GM23338 (cell line): Measurements from ENCODE around the gene LAGE3. TPM values are rescaled to one million over a fixed set of nuclear protein-coding genes. Genes with fewer than 3 reads are reported as not detected.

Experiments
- ATAC-seq: fragments of 200-7000 bp; cut with Tn5 transposase; 3 replicates; pipeline ENCODE4 v1.9.1; 2020
- DNase-seq: peaks from one replicate; pipeline ENCODE4 v3.0.0-alpha.2; 2015; ENCODE audit warnings: low spot score
- H2AFZ ChIP-seq: fragments of 200-600 bp; sonication (generic); 2 replicates; pipeline ENCODE4 v1.8.0; 2016; ENCODE audit warnings: antibody characterized with exemption, mild to moderate bottlenecking, moderate library complexity
- H3F3A ChIP-seq: fragments of 200-600 bp; sonication (generic); replicated peaks from 2 replicates; pipeline ENCODE4 v1.8.0; 2017; ENCODE audit warnings: antibody characterized with exemption, mixed run types, low read depth
- H3K27ac ChIP-seq: fragments of 200-600 bp; sonication (generic); 2 replicates; pipeline ENCODE4 v1.6.1; 2016; ENCODE audit warnings: low read depth
- H3K27me3 ChIP-seq: fragments of 200-600 bp; sonication (generic); 2 replicates; pipeline ENCODE4 v1.8.0; 2016; ENCODE audit warnings: mild to moderate bottlenecking, mixed run types, moderate library complexity; ENCODE audit not compliant: insufficient read depth
- H3K36me3 ChIP-seq: fragments of 200-600 bp; sonication (generic); 2 replicates; pipeline ENCODE4 v1.8.0; 2016; ENCODE audit warnings: mild to moderate bottlenecking; ENCODE audit not compliant: insufficient read depth
- H3K4me1 ChIP-seq: fragments of 200-600 bp; sonication (generic); 2 replicates; pipeline ENCODE4 v1.8.0; 2016; ENCODE audit warnings: mild to moderate bottlenecking, moderate library complexity; ENCODE audit not compliant: insufficient read depth
- H3K4me2 ChIP-seq: fragments of 200-600 bp; sonication (generic); 2 replicates; pipeline ENCODE4 v1.7.1; 2017; ENCODE audit warnings: mixed run types
- H3K4me3 ChIP-seq: fragments of 200-600 bp; sonication (generic); 2 replicates; pipeline ENCODE4 v1.6.1; 2016; ENCODE audit warnings: mixed run types
- H3K79me2 ChIP-seq: fragments of 200-600 bp; sonication (generic); replicated peaks from 2 replicates; pipeline ENCODE4 v1.8.0; 2017; ENCODE audit warnings: mild to moderate bottlenecking; ENCODE audit not compliant: insufficient read depth
- H3K9me2 ChIP-seq: fragments of 200-600 bp; sonication (generic); 2 replicates; pipeline ENCODE4 v1.8.0; 2017; ENCODE audit not compliant: insufficient read depth
- H4K20me1 ChIP-seq: fragments of 200-600 bp; sonication (generic); replicated peaks from 2 replicates; pipeline ENCODE4 v1.8.0; 2017; ENCODE audit warnings: mild to moderate bottlenecking; ENCODE audit not compliant: insufficient read depth
- H3K27ac Mint-ChIP-seq: 2 replicates; pipeline ENCODE4 v1.8.0; 2020; ENCODE audit warnings: inconsistent platforms, mild to moderate bottlenecking, moderate library complexity, mixed read lengths
- H3K27me3 Mint-ChIP-seq: 3 replicates; pipeline ENCODE4 v1.8.0; 2022; ENCODE audit warnings: low read depth, mild to moderate bottlenecking, moderate library complexity, mixed read lengths, inconsistent platforms; ENCODE audit not compliant: insufficient read depth, poor library complexity
- H3K36me3 Mint-ChIP-seq: 3 replicates; pipeline ENCODE4 v1.8.0; 2021; ENCODE audit warnings: low read depth, mild to moderate bottlenecking, inconsistent platforms, moderate library complexity, mixed read lengths
- H3K4me1 Mint-ChIP-seq: 3 replicates; pipeline ENCODE4 v1.8.0; 2020; ENCODE audit warnings: mild to moderate bottlenecking, inconsistent platforms, mixed read lengths
- H3K4me3 Mint-ChIP-seq: 3 replicates; pipeline ENCODE4 v1.8.0; 2021; ENCODE audit warnings: moderate library complexity, mild to moderate bottlenecking, inconsistent platforms, mixed read lengths
- H3K9me3 Mint-ChIP-seq: 3 replicates; pipeline ENCODE4 v1.8.0; 2020; ENCODE audit warnings: moderate library complexity, mild to moderate bottlenecking, inconsistent platforms, mixed read lengths
- CREB1 ChIP-seq: fragments of 250-450 bp; sonication (Bioruptor Pico); IDR thresholded peaks from 2 replicates; pipeline ENCODE4 v1.5.0; 2020; ENCODE audit warnings: low read depth, mild to moderate bottlenecking, moderate library complexity
- EZH2 ChIP-seq: fragments of 200-600 bp; sonication (generic); IDR thresholded peaks from one replicate; pipeline ENCODE4 v1.8.0; 2017; ENCODE audit warnings: antibody characterized with exemption, mild to moderate bottlenecking, low read depth; ENCODE audit not compliant: unreplicated experiment
- EZH2phosphoT487 ChIP-seq: fragments of 200-600 bp; sonication (generic); IDR thresholded peaks from one replicate; pipeline ENCODE4 v1.8.1; 2018; ENCODE audit warnings: antibody characterized with exemption; ENCODE audit not compliant: unreplicated experiment
- JUNB ChIP-seq: IDR thresholded peaks from one replicate; pipeline ENCODE4 v1.6.1; 2016; ENCODE audit warnings: antibody characterized with exemption; ENCODE audit not compliant: unreplicated experiment
- NANOG ChIP-seq: IDR thresholded peaks from 2 replicates; pipeline ENCODE4 v1.6.1; 2016; ENCODE audit warnings: antibody characterized with exemption, borderline replicate concordance
- STAT1 ChIP-seq: IDR thresholded peaks from one replicate; pipeline ENCODE4 v1.6.1; 2016; ENCODE audit warnings: antibody characterized with exemption; ENCODE audit not compliant: unreplicated experiment
- ZNF114 ChIP-seq: fragments of 250-450 bp; sonication (Bioruptor Pico); IDR thresholded peaks from 2 replicates; pipeline ENCODE4 v1.5.0; 2020; ENCODE audit warnings: mild to moderate bottlenecking, moderate library complexity
- ZNF331 ChIP-seq: fragments of 250-450 bp; sonication (Bioruptor Pico); IDR thresholded peaks from 2 replicates; pipeline ENCODE4 v1.5.0; 2020; ENCODE audit warnings: low read depth, mild to moderate bottlenecking, moderate library complexity
- polyA plus RNA-seq: library from polyadenylated mRNA; unstranded; fragments of >200 nt; fragmentation: Nextera tagmentation; extraction: Ambion mirVana; gene quantifications from 2 replicates; pipeline ENCODE4 v1.2.1, GENCODE V29; 2016
- total RNA-seq: library from RNA; depleted of rRNA; stranded (reverse); fragments of >200 nt; shearing (Covaris generic); gene quantifications from 2 replicates; pipeline ENCODE4 v1.2.3, GENCODE V29; 2014
- TF ChIP-seq, protein P1 (sequence below): IDR thresholded peaks from one replicate; pipeline ENCODE4 v1.6.1; 2018; ENCODE audit warnings: antibody characterized with exemption; ENCODE audit not compliant: unreplicated experiment
- TF ChIP-seq, protein P2 (sequence below), 2 experiments: fragments of 200-600 bp in 1 of 2; sonication (generic) in 1 of 2; conservative IDR thresholded peaks; 2 replicates each; pipeline versions ENCODE4 v1.5.1 to v1.6.1; 2016 to 2017; ENCODE audit warnings: antibody characterized with exemption in 2 of 2, low read depth in 2 of 2, mild to moderate bottlenecking in 2 of 2, moderate library complexity in 1 of 2
- TF ChIP-seq, protein P3 (sequence below): IDR thresholded peaks from 2 replicates; pipeline ENCODE4 v1.6.1; 2016; ENCODE audit warnings: antibody characterized with exemption

Gene LAGE3
- total and polyA plus RNA-seq, 2 experiments from 2014 or later, result 71.0 to 84.5 TPM

DNA sequence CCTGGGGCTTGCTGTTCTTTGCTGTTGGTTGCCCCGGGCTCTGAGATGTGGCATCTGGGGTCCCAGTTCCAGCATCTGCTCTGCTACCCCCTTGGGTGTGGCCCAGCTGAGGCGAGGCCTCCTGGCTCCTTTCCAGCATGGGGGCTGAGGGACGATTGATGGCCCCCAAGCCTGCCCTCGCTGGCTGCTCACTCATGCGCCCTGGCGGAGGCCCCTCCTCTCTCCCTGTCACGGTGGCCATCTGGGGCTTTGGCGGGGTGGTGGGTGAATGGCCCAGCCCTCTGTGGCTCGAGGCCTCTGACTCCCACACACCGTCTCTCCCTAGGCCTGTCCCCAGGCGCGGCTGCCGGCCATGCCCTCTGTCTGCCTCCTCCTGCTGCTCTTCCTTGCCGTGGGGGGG lies 19.2 kb downstream of the LAGE3 start (continued):
- TF ChIP-seq, protein P1, sequence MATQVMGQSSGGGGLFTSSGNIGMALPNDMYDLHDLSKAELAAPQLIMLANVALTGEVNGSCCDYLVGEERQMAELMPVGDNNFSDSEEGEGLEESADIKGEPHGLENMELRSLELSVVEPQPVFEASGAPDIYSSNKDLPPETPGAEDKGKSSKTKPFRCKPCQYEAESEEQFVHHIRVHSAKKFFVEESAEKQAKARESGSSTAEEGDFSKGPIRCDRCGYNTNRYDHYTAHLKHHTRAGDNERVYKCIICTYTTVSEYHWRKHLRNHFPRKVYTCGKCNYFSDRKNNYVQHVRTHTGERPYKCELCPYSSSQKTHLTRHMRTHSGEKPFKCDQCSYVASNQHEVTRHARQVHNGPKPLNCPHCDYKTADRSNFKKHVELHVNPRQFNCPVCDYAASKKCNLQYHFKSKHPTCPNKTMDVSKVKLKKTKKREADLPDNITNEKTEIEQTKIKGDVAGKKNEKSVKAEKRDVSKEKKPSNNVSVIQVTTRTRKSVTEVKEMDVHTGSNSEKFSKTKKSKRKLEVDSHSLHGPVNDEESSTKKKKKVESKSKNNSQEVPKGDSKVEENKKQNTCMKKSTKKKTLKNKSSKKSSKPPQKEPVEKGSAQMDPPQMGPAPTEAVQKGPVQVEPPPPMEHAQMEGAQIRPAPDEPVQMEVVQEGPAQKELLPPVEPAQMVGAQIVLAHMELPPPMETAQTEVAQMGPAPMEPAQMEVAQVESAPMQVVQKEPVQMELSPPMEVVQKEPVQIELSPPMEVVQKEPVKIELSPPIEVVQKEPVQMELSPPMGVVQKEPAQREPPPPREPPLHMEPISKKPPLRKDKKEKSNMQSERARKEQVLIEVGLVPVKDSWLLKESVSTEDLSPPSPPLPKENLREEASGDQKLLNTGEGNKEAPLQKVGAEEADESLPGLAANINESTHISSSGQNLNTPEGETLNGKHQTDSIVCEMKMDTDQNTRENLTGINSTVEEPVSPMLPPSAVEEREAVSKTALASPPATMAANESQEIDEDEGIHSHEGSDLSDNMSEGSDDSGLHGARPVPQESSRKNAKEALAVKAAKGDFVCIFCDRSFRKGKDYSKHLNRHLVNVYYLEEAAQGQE, result no peak
- no peak for TF ChIP-seq STAT1
- TF ChIP-seq JUNB, result no peak
- TF ChIP-seq, protein P2, sequence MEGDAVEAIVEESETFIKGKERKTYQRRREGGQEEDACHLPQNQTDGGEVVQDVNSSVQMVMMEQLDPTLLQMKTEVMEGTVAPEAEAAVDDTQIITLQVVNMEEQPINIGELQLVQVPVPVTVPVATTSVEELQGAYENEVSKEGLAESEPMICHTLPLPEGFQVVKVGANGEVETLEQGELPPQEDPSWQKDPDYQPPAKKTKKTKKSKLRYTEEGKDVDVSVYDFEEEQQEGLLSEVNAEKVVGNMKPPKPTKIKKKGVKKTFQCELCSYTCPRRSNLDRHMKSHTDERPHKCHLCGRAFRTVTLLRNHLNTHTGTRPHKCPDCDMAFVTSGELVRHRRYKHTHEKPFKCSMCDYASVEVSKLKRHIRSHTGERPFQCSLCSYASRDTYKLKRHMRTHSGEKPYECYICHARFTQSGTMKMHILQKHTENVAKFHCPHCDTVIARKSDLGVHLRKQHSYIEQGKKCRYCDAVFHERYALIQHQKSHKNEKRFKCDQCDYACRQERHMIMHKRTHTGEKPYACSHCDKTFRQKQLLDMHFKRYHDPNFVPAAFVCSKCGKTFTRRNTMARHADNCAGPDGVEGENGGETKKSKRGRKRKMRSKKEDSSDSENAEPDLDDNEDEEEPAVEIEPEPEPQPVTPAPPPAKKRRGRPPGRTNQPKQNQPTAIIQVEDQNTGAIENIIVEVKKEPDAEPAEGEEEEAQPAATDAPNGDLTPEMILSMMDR (conservative IDR thresholded peaks at IDR 0.05; ENCODE audit: low read depth in 2 of 2), result no peak
- TF ChIP-seq CREB1 (CRISPR knock-in tag), result no peak
- no peak for TF ChIP-seq NANOG

DNA sequence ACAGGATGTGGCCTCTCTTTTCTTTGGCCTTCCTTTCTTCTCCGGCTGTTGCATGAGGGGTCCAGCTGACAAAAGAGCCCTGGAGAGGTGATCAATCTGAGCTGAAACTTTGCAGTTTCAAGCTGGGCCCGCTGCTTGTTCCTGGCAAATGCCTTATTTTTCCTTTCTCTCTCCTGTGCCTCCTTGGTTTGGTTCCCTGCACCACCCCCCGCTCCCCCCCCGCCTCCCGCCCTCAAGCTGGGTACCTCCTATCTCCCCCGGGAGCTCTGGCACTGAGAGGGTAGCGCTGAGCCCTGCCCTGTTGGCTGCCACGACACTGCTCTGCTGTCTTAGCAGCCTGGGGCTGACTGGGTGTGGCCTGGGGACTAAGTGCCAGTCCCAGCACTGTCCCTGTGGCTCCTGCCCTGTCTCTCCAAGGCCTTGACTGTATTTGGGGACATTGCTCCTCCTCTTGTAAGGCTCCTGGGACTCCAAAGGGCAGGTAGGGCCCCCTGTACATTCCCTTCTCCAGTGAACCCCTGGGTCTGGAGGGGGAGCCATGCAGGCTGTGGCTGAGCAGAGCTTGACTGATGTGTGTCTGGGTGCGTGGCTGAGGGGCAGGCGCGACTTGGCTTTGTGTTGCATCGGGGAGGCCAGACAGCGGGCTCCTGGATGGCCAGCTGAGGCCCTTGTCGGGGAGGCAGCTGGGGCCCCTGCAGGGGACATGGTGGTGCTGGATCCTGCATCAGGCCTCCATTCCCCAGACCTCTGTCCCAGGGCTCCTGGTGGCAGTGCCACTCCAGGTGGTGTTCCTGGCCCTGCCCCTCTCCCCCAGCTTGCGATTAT lies 19.9 kb downstream of the LAGE3 start:
- no peaks in the 10 kb centered on the region for H3K9me3 Mint-ChIP-seq
- TF ChIP-seq EZH2 (no peak), JUNB (no peak), STAT1 (no peak), ZNF331 (CRISPR knock-in tag) (no peak), EZH2phosphoT487 (no peak), ZNF114 (CRISPR knock-in tag) (no peak), CREB1 (CRISPR knock-in tag) (no peak)
- TF ChIP-seq, protein P2 (conservative IDR thresholded peaks at IDR 0.05; ENCODE audit: low read depth in 2 of 2), result no peak
- TF ChIP-seq, protein P1, result no peak
- TF ChIP-seq, protein P3, sequence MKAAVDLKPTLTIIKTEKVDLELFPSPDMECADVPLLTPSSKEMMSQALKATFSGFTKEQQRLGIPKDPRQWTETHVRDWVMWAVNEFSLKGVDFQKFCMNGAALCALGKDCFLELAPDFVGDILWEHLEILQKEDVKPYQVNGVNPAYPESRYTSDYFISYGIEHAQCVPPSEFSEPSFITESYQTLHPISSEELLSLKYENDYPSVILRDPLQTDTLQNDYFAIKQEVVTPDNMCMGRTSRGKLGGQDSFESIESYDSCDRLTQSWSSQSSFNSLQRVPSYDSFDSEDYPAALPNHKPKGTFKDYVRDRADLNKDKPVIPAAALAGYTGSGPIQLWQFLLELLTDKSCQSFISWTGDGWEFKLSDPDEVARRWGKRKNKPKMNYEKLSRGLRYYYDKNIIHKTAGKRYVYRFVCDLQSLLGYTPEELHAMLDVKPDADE, result no peak

More for the DNA sequence above, 19.9 kb downstream of the LAGE3 start:
- Histone ChIP-seq H2AFZ (no peak overlapping the region), H3K4me3 (peak overlapping the region; percentile 59), H3K27me3 (no peaks in the 10 kb centered on the region; the same call in 1 of the 2 replicates), H3K4me2 (peak overlapping the region; percentile 76), H3K9me2 (no peaks in the 10 kb centered on the region), H3F3A (no peaks in the 10 kb centered on the region), H3K79me2 (no peaks in the 10 kb centered on the region), H4K20me1 (no peaks in the 10 kb centered on the region), H3K36me3 (no peaks in the 10 kb centered on the region), H3K27ac (no peak overlapping the region), H3K4me1 (no peaks in the 10 kb centered on the region)
- ATAC-seq (peak; percentile 47), DNase-seq (no peak)
- Mint-ChIP-seq H3K4me1 (no peaks in the 10 kb centered on the region; the same call in 2 of the 3 replicates), H3K27me3 (peaks cover 5% of the 10 kb centered on the region), H3K27ac (no peak overlapping the region), H3K36me3 (peaks cover 13% of the 10 kb centered on the region; the same call in 2 of the 3 replicates), H3K4me3 (peak overlapping the region; percentile 75)
